K562 (cell line): ENCODE data around the gene EIF3K. TPM values are rescaled to one million over a fixed set of nuclear protein-coding genes. Genes with fewer than 3 reads are reported as not detected.

Experiments used
- CCAR2 ChIP-seq: fragments of 200-400 bp; formaldehyde crosslinking; IDR thresholded peaks from 2 replicates; pipeline ENCODE4 v1.6.1; 2017; ENCODE audit warnings: mild to moderate bottlenecking, low read depth, low read length
- GTF2E2 ChIP-seq: fragments of 200-800 bp; sonication (Bioruptor generic); IDR thresholded peaks from 2 replicates; pipeline ENCODE4 v1.6.1; 2016; ENCODE audit warnings: missing genetic modification characterization, missing compliant biosample characterization
- MTA3 ChIP-seq: fragments of 450-650 bp; formaldehyde crosslinking; IDR thresholded peaks from 2 replicates; pipeline ENCODE4 v1.6.1; 2017; ENCODE audit warnings: mild to moderate bottlenecking, borderline replicate concordance
- PHB2 ChIP-seq: fragments of 450-650 bp; IDR thresholded peaks from 2 replicates; pipeline ENCODE4 v1.6.1; 2017; ENCODE audit warnings: low read depth
- POLR2B ChIP-seq: fragments of 450-650 bp; IDR thresholded peaks from 2 replicates; pipeline ENCODE4 v1.6.1; 2018; ENCODE audit warnings: low read depth; ENCODE audit not compliant: partially characterized antibody
- SMARCC2 ChIP-seq: fragments of 450-650 bp; IDR thresholded peaks from 2 replicates; pipeline ENCODE4 v1.6.1; 2017; ENCODE audit warnings: antibody characterized with exemption, moderate library complexity, mild to moderate bottlenecking, low read depth
- SP2 ChIP-seq: IDR thresholded peaks from 2 replicates; pipeline ENCODE4 v1.6.1; 2011; ENCODE audit warnings: mild to moderate bottlenecking, low read depth, low read length, moderate library complexity; ENCODE audit not compliant: poor library complexity, severe bottlenecking; ENCODE audit errors: extremely low read depth
- ZZZ3 ChIP-seq: fragments of 450-650 bp; IDR thresholded peaks from 2 replicates; pipeline ENCODE4 v1.6.1; 2016; ENCODE audit warnings: antibody characterized with exemption, mild to moderate bottlenecking, moderate library complexity
- polyA plus RNA-seq, 8 experiments: library from polyadenylated mRNA; depleted of rRNA in 4 of 8; stranded (reverse) in 5 of 8; unstranded in 3 of 8; fragments of >200 nt; fragmentation: Nextera tagmentation in 2 of 8; fragmentation: Illumina TruSeq in 1 of 8; extraction: Ambion mirVana in 2 of 8; extraction: Trizol in 1 of 8; gene quantifications; 2 replicates each; pipeline versions ENCODE4 v1.2.1 to v1.2.3, GENCODE V29; 2011 to 2014; ENCODE audit warnings: inconsistent platforms in 1 of 8, missing spikeins in 1 of 8
- total RNA-seq, 7 experiments: library from RNA; depleted of rRNA in 6 of 7; stranded (reverse); fragments of >200 nt in 6 of 7; fragmentation: Illumina TruSeq in 2 of 7; extraction: Trizol in 2 of 7; gene quantifications; 2 replicates each; pipeline versions ENCODE4 v1.2.1 to v1.2.3, GENCODE V29; 2011 to 2021; ENCODE audit warnings: low replicate concordance in 1 of 7
- TF ChIP-seq, protein P1 (sequence below): fragments of 250-450 bp; sonication (Bioruptor Pico); IDR thresholded peaks from 2 replicates; pipeline ENCODE4 v1.8.0; 2022; ENCODE audit warnings: moderate library complexity, mild to moderate bottlenecking, inconsistent platforms
- TF ChIP-seq, protein P2 (sequence below): fragments of 450-650 bp; formaldehyde crosslinking; IDR thresholded peaks from 2 replicates; pipeline ENCODE4 v1.4.0; 2022; ENCODE audit warnings: mild to moderate bottlenecking, moderate library complexity
- TF ChIP-seq, protein P3 (sequence below): fragments of 200-400 bp; formaldehyde crosslinking; IDR thresholded peaks from 2 replicates; pipeline ENCODE4 v1.6.1; 2017; ENCODE audit warnings: mild to moderate bottlenecking, low read depth, low read length, moderate library complexity
- TF ChIP-seq, protein P4 (sequence below): sonication (generic); formaldehyde crosslinking; IDR thresholded peaks from 2 replicates; pipeline ENCODE4 v1.8.0; 2022; ENCODE audit warnings: mild to moderate bottlenecking, missing genetic modification reagents, borderline replicate concordance

EIF3K gene
- total and polyA plus RNA-seq, 9 of the 15 experiments (the other 6 are each of a cell fraction or from before 2014, with no cell fraction given), result 387 to 1,827 (median 733) TPM

DNA sequence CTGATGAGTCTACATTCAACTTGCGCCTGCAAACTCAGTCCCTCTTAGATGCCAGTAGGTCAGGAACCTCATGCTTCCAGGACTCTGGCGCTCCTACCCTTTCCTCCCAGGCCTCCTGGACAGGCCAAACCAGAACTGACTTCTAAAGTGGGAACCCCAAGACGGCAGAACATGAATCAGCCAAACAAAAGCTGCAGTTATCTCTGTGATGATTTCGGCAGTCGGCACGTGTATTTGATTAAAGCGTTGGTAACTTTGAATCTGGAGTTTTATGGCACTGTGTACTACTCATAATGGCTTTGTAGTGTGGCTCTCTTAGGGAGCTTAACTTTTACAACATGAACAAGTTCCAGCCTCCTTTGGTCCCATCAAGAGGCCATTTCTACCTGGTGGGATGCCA is 42.1 kb downstream of the EIF3K start (continued):
- TF ChIP-seq, protein P1, sequence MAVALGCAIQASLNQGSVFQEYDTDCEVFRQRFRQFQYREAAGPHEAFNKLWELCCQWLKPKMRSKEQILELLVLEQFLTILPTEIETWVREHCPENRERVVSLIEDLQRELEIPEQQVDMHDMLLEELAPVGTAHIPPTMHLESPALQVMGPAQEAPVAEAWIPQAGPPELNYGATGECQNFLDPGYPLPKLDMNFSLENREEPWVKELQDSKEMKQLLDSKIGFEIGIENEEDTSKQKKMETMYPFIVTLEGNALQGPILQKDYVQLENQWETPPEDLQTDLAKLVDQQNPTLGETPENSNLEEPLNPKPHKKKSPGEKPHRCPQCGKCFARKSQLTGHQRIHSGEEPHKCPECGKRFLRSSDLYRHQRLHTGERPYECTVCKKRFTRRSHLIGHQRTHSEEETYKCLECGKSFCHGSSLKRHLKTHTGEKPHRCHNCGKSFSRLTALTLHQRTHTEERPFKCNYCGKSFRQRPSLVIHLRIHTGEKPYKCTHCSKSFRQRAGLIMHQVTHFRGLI, result no peak
- TF ChIP-seq MTA3 (no peak), POLR2B (no peak), SP2 (no peak), SMARCC2 (no peak), GTF2E2 (tag) (no peak), ZZZ3 (no peak), PHB2 (no peak), CCAR2 (no peak)
- TF ChIP-seq, protein P2, sequence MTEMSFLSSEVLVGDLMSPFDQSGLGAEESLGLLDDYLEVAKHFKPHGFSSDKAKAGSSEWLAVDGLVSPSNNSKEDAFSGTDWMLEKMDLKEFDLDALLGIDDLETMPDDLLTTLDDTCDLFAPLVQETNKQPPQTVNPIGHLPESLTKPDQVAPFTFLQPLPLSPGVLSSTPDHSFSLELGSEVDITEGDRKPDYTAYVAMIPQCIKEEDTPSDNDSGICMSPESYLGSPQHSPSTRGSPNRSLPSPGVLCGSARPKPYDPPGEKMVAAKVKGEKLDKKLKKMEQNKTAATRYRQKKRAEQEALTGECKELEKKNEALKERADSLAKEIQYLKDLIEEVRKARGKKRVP, result no peak
- TF ChIP-seq, protein P3, sequence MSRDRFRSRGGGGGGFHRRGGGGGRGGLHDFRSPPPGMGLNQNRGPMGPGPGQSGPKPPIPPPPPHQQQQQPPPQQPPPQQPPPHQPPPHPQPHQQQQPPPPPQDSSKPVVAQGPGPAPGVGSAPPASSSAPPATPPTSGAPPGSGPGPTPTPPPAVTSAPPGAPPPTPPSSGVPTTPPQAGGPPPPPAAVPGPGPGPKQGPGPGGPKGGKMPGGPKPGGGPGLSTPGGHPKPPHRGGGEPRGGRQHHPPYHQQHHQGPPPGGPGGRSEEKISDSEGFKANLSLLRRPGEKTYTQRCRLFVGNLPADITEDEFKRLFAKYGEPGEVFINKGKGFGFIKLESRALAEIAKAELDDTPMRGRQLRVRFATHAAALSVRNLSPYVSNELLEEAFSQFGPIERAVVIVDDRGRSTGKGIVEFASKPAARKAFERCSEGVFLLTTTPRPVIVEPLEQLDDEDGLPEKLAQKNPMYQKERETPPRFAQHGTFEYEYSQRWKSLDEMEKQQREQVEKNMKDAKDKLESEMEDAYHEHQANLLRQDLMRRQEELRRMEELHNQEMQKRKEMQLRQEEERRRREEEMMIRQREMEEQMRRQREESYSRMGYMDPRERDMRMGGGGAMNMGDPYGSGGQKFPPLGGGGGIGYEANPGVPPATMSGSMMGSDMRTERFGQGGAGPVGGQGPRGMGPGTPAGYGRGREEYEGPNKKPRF, result no peak
- TF ChIP-seq, protein P4, sequence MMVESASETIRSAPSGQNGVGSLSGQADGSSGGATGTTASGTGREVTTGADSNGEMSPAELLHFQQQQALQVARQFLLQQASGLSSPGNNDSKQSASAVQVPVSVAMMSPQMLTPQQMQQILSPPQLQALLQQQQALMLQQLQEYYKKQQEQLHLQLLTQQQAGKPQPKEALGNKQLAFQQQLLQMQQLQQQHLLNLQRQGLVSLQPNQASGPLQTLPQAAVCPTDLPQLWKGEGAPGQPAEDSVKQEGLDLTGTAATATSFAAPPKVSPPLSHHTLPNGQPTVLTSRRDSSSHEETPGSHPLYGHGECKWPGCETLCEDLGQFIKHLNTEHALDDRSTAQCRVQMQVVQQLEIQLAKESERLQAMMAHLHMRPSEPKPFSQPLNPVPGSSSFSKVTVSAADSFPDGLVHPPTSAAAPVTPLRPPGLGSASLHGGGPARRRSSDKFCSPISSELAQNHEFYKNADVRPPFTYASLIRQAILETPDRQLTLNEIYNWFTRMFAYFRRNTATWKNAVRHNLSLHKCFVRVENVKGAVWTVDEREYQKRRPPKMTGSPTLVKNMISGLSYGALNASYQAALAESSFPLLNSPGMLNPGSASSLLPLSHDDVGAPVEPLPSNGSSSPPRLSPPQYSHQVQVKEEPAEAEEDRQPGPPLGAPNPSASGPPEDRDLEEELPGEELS, result no peak
